GM19452 (cell line): ENCODE results near the gene ARHGAP30.
"Not testable (repeated sequence)": the region's sequence is repeated elsewhere in the genome, so short reads cannot be mapped to it uniquely, and the experiment has no call there.

Source experiments
- ATAC-seq: cut with Tn5 transposase; IDR thresholded peaks from one replicate; pipeline ENCODE4 v1.9.1; 2021; ENCODE audit not compliant: unreplicated experiment

Gene ARHGAP30

GRCh38 chr1:161039546-161039945 lies 30.1 kb downstream of the ARHGAP30 start:
- ATAC-seq: no peak

- ATAC-seq: no peak
These were observed 30.5 kb downstream of the ARHGAP30 start for GRCh38 chr1:161039154-161039545.

GRCh38 chr1:161038523-161039153 lies 31.1 kb downstream of the ARHGAP30 start, which contains the start of gene TSTD1:
Gene TSTD1, minus strand, starts transcription at chr1:161038964. Its CDS starts 75 bp downstream, at chr1:161038889.
- ATAC-seq: peak; percentile 80

- ATAC-seq: no peak
These were observed 31.8 kb downstream of the ARHGAP30 start for GRCh38 chr1:161037661-161038522.

- ATAC-seq: no peak
These were observed 35.9 kb downstream of the ARHGAP30 start for GRCh38 chr1:161033751-161034150.

- ATAC-seq: no peak
These were observed 37.3 kb downstream of the ARHGAP30 start for GRCh38 chr1:161032409-161032808.

- no peak for ATAC-seq
These were observed 37.8 kb downstream of the ARHGAP30 start for GRCh38 chr1:161031874-161032273.

- not testable (repeated sequence) for ATAC-seq
These were observed 40.2 kb downstream of the ARHGAP30 start for GRCh38 chr1:161029466-161029865.

GRCh38 chr1:161026954-161027353 lies 42.7 kb downstream of the ARHGAP30 start:
- not testable (repeated sequence) for ATAC-seq

GRCh38 chr1:161022432-161022831 lies 47.3 kb downstream of the ARHGAP30 start:
- ATAC-seq: not testable (repeated sequence)

GRCh38 chr1:161021970-161022353 lies 47.7 kb downstream of the ARHGAP30 start:
- no peak for ATAC-seq

- ATAC-seq: peak; percentile 82
These were observed 48.3 kb downstream of the ARHGAP30 start for GRCh38 chr1:161021165-161021969.

- ATAC-seq: peak; percentile 40
These were observed 49.1 kb downstream of the ARHGAP30 start, which contains the start of gene F11R for GRCh38 chr1:161020509-161021164. Gene F11R, minus strand, starts transcription at chr1:161021152. Its CDS starts 79 bp downstream, at chr1:161021073.

GRCh38 chr1:161019751-161020495 lies 49.8 kb downstream of the ARHGAP30 start:
- ATAC-seq: no peak

GRCh38 chr1:161019111-161019660 lies 50.5 kb downstream of the ARHGAP30 start:
- not testable (repeated sequence) for ATAC-seq

- no peak for ATAC-seq
These were observed 51.1 kb downstream of the ARHGAP30 start for GRCh38 chr1:161018631-161018930.

- no peak for ATAC-seq
These were observed 51.7 kb downstream of the ARHGAP30 start for GRCh38 chr1:161017756-161018630.

GRCh38 chr1:161017181-161017580 lies 52.5 kb downstream of the ARHGAP30 start:
- ATAC-seq: not testable (repeated sequence)

GRCh38 chr1:161016683-161017082 lies 53.0 kb downstream of the ARHGAP30 start:
- not testable (repeated sequence) for ATAC-seq
